ENCODE measurements around the gene TMEM11.

The TMEM11 gene

DNA sequence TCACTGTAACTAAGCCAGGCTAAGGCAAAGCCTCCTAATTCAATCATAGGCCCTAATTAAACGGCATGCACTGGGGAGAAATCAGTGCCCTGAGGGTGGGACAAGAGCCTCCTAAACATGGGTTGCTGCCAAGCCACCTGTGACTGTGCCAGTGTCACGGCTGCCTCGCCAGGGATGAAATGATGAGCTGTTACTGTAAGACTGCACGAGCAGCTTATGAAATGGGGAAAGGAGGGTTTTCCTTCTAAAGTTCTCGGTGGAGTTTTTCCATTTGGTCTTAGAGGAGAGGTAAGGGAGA lies 12.7 kb downstream of the TMEM11 start:
- no peak overlapping the region for H3K4me3 ChIP-seq (replicated peaks; ENCODE audit: insufficient read depth, low read length)
- H3K27ac ChIP-seq (replicated peaks) = no peak overlapping the region
- TF ChIP-seq, protein P1, sequence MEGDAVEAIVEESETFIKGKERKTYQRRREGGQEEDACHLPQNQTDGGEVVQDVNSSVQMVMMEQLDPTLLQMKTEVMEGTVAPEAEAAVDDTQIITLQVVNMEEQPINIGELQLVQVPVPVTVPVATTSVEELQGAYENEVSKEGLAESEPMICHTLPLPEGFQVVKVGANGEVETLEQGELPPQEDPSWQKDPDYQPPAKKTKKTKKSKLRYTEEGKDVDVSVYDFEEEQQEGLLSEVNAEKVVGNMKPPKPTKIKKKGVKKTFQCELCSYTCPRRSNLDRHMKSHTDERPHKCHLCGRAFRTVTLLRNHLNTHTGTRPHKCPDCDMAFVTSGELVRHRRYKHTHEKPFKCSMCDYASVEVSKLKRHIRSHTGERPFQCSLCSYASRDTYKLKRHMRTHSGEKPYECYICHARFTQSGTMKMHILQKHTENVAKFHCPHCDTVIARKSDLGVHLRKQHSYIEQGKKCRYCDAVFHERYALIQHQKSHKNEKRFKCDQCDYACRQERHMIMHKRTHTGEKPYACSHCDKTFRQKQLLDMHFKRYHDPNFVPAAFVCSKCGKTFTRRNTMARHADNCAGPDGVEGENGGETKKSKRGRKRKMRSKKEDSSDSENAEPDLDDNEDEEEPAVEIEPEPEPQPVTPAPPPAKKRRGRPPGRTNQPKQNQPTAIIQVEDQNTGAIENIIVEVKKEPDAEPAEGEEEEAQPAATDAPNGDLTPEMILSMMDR (IDR thresholded peaks at IDR 0.05; ENCODE audit: insufficient read depth, low read length) = no peak
- TF ChIP-seq GABPA (IDR thresholded peaks at IDR 0.05; ENCODE audit: low read depth) = no peak
- no peak for TF ChIP-seq SPI1 (IDR thresholded peaks at IDR 0.05; ENCODE audit: borderline replicate concordance, low read depth)
- TF ChIP-seq, protein P2, sequence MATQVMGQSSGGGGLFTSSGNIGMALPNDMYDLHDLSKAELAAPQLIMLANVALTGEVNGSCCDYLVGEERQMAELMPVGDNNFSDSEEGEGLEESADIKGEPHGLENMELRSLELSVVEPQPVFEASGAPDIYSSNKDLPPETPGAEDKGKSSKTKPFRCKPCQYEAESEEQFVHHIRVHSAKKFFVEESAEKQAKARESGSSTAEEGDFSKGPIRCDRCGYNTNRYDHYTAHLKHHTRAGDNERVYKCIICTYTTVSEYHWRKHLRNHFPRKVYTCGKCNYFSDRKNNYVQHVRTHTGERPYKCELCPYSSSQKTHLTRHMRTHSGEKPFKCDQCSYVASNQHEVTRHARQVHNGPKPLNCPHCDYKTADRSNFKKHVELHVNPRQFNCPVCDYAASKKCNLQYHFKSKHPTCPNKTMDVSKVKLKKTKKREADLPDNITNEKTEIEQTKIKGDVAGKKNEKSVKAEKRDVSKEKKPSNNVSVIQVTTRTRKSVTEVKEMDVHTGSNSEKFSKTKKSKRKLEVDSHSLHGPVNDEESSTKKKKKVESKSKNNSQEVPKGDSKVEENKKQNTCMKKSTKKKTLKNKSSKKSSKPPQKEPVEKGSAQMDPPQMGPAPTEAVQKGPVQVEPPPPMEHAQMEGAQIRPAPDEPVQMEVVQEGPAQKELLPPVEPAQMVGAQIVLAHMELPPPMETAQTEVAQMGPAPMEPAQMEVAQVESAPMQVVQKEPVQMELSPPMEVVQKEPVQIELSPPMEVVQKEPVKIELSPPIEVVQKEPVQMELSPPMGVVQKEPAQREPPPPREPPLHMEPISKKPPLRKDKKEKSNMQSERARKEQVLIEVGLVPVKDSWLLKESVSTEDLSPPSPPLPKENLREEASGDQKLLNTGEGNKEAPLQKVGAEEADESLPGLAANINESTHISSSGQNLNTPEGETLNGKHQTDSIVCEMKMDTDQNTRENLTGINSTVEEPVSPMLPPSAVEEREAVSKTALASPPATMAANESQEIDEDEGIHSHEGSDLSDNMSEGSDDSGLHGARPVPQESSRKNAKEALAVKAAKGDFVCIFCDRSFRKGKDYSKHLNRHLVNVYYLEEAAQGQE (IDR thresholded peaks at IDR 0.05; ENCODE audit: insufficient replicate concordance, low read depth) = no peak
- TF ChIP-seq POLR2AphosphoS5 (IDR thresholded peaks at IDR 0.05; ENCODE audit: low read depth) = no peak
- H3K27me3 ChIP-seq (ENCODE audit: insufficient read depth, poor library complexity, severe bottlenecking) = no peaks in the 10 kb centered on the region
- DNase-seq (ENCODE audit: low read depth in 1 of 2, low spot score in 1 of 2) = no peak

DNA sequence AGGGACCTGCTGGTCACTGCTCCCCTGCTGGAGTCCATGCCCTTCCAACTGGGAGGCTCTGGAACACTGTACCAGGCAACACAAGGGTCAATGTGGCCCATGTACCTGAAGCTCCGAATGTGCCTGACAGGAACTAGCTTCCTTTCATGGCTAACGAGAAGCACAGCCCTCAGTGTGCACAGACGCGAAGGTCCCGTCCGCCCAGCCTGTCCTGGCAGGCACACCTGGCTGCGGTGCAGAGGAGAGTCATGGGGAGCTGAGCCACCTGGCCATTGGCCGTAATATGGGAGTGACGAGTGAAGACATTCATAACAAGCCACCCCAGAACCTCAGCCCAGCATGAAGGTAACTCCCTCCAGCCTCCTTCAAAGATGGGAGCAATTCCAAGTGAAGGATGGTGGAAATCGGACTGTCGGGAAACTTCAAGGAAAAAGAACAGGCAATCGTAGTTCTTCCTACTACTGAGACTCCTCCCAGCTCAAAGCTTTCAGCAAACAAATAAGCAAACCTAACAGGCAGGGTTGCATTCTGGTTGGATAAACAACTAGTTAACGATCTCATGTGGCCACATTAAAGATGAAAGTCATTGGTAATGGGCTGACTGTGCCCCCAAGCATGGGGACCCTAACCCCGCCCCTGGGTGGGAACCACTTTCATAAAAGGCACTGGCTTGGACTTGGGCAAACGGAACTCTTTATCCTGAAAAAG lies 13.2 kb downstream of the TMEM11 start:
- H3K27ac ChIP-seq (replicated peaks) = no peak overlapping the region
- H3K27me3 ChIP-seq (ENCODE audit: insufficient read depth, poor library complexity, severe bottlenecking) = no peaks in the 10 kb centered on the region
- TF ChIP-seq POLR2AphosphoS5 (IDR thresholded peaks at IDR 0.05; ENCODE audit: low read depth) = no peak
- no peak for TF ChIP-seq SPI1 (IDR thresholded peaks at IDR 0.05; ENCODE audit: borderline replicate concordance, low read depth)
- TF ChIP-seq, protein P2 (IDR thresholded peaks at IDR 0.05; ENCODE audit: insufficient replicate concordance, low read depth) = no peak
- TF ChIP-seq, protein P1 (IDR thresholded peaks at IDR 0.05; ENCODE audit: insufficient read depth, low read length) = no peak
- TF ChIP-seq GABPA (IDR thresholded peaks at IDR 0.05; ENCODE audit: low read depth) = no peak
- H3K4me3 ChIP-seq (replicated peaks; ENCODE audit: insufficient read depth, low read length) = no peak overlapping the region
- no peak for DNase-seq (ENCODE audit: low read depth in 1 of 2, low spot score in 1 of 2)

DNA sequence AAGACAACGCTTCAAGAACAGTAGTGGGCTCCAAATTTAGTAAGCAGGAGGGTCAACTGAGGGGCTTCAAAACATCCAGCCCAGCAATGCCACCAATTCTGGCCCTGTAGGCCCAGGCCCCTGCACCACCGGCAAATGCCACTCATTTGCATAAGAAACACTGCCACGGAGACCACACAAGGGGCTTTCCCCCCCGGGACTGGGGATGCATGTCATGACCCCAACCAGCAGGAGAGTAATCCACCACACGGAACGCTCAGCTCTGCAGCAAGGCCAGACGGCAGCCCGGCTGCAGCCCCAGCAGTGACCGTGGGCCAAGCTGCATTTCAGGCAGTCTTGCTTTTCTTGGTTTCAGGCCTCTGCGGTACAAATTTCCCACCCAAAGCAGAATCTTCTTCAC lies 14.1 kb downstream of the TMEM11 start:
- Histone ChIP-seq H3K27me3 (ENCODE audit: insufficient read depth, poor library complexity, severe bottlenecking) (no peaks in the 10 kb centered on the region), H3K27ac (replicated peaks) (no peak overlapping the region), H3K4me3 (replicated peaks; ENCODE audit: insufficient read depth, low read length) (no peak overlapping the region)
- TF ChIP-seq POLR2AphosphoS5 (IDR thresholded peaks at IDR 0.05; ENCODE audit: low read depth) (no peak), GABPA (IDR thresholded peaks at IDR 0.05; ENCODE audit: low read depth) (no peak), SPI1 (IDR thresholded peaks at IDR 0.05; ENCODE audit: borderline replicate concordance, low read depth) (no peak)
- TF ChIP-seq, protein P1 (IDR thresholded peaks at IDR 0.05; ENCODE audit: insufficient read depth, low read length) = no peak
- TF ChIP-seq, protein P2 (IDR thresholded peaks at IDR 0.05; ENCODE audit: insufficient replicate concordance, low read depth) = no peak
- DNase-seq (ENCODE audit: low read depth in 1 of 2, low spot score in 1 of 2) = no peak
